ENCODE results near the gene SPNS2.

Gene SPNS2

GRCh38 chr17:4518901-4519300 lies 20.2 kb downstream of the SPNS2 start:
- in situ Hi-C loops (cut with MboI; ENCODE audit: low sequenced_read_pairs): no loop called here

GRCh38 chr17:4519361-4519788 lies 20.7 kb downstream of the SPNS2 start:
- in situ Hi-C loops (cut with MboI; ENCODE audit: low sequenced_read_pairs): no loop called here

- in situ Hi-C loops (cut with MboI; ENCODE audit: low sequenced_read_pairs): no loop called here
Measured at GRCh38 chr17:4520060-4520893, 21.6 kb downstream of the SPNS2 start.

- in situ Hi-C loops (cut with MboI; ENCODE audit: low sequenced_read_pairs): no loop called here
Measured at GRCh38 chr17:4520894-4521600, 22.4 kb downstream of the SPNS2 start.

GRCh38 chr17:4522661-4523060 lies 24.0 kb downstream of the SPNS2 start:
- in situ Hi-C loops (cut with MboI; ENCODE audit: low sequenced_read_pairs): no loop called here

- in situ Hi-C loops (cut with MboI; ENCODE audit: low sequenced_read_pairs): no loop called here
Measured at GRCh38 chr17:4523946-4524345, 25.3 kb downstream of the SPNS2 start.

GRCh38 chr17:4525691-4526397 lies 27.2 kb downstream of the SPNS2 start:
- in situ Hi-C loops (cut with MboI; ENCODE audit: low sequenced_read_pairs): no loop called here

GRCh38 chr17:4527134-4527533 lies 28.5 kb downstream of the SPNS2 start:
- in situ Hi-C loops (cut with MboI; ENCODE audit: low sequenced_read_pairs): no loop called here

GRCh38 chr17:4527566-4528125 lies 29.0 kb downstream of the SPNS2 start:
- in situ Hi-C loops (cut with MboI; ENCODE audit: low sequenced_read_pairs): no loop called here

- in situ Hi-C loops (cut with MboI; ENCODE audit: low sequenced_read_pairs): no loop called here
Measured at GRCh38 chr17:4529533-4530152, 31.0 kb downstream of the SPNS2 start.

GRCh38 chr17:4530799-4531730 lies 32.4 kb downstream of the SPNS2 start:
- in situ Hi-C loops (cut with MboI; ENCODE audit: low sequenced_read_pairs): no loop called here

GRCh38 chr17:4531988-4532736 lies 33.5 kb downstream of the SPNS2 start:
- in situ Hi-C loops (cut with MboI; ENCODE audit: low sequenced_read_pairs): no loop called here

GRCh38 chr17:4532860-4533522 lies 34.3 kb downstream of the SPNS2 start:
- in situ Hi-C loops (cut with MboI; ENCODE audit: low sequenced_read_pairs): no loop called here

GRCh38 chr17:4533523-4534504 lies 35.1 kb downstream of the SPNS2 start:
- in situ Hi-C loops (cut with MboI; ENCODE audit: low sequenced_read_pairs): no loop called here

GRCh38 chr17:4534515-4534914 lies 35.8 kb downstream of the SPNS2 start:
- in situ Hi-C loops (cut with MboI; ENCODE audit: low sequenced_read_pairs): no loop called here

GRCh38 chr17:4534928-4535666 lies 36.4 kb downstream of the SPNS2 start:
- in situ Hi-C loops (cut with MboI; ENCODE audit: low sequenced_read_pairs): no loop called here

Data from HL-60/S4 treated with phorbol 12-myristate 13-acetate at 8.2 ng/mL for 4 days and 3 days (cell line).